K562 (cell line): Measurements from ENCODE around the gene SORCS1. TPM values are rescaled to one million over a fixed set of nuclear protein-coding genes. Genes with fewer than 3 reads are reported as not detected.

ENCODE experiments used
- ATAC-seq: fragments of 200-7000 bp; cut with Tn5 transposase; 3 replicates; pipeline ENCODE4 v1.9.1; 2020; ENCODE audit warnings: moderate library complexity
- BruUV-seq: library from RNA; stranded (reverse); fragments of 400-500 nt; replicated peaks from 2 replicates; lab custom pipeline; 2021; lab: Mats Ljungman, UMichigan
- CTCF ChIA-PET: fragments of 300-600 bp; formaldehyde crosslinking; extraction: SDS; loops from one replicate; lab custom pipeline; 2021; ENCODE audit warnings: low intra/inter-chr PET ratio; lab: Yijun Ruan, JAX
- POLR2A ChIA-PET: fragments of 300-600, 350-650 bp; sonication (Branson Sonifier 250); formaldehyde crosslinking; extraction: SDS; loops from one replicate; lab custom pipeline; 2021; ENCODE audit warnings: antibody characterized with exemption, inconsistent platforms; lab: Yijun Ruan, JAX
- DNase-seq, 4 experiments: peaks; one replicate each; pipeline versions ENCODE4 v3.0.0 to v3.0.0-alpha.2; 2011 to 2018; ENCODE audit warnings: low spot score in 3 of 4, mixed read lengths in 3 of 4; ENCODE audit errors: extremely low read depth in 1 of 4
- FAIRE-seq: peaks from 2 replicates; lab custom pipeline; 2011; peaks lifted over from hg19 to GRCh38; lab: Jason Lieb, UNC
- H2AFZ ChIP-seq: 2 replicates; pipeline ENCODE4 v1.6.0; 2011; ENCODE audit warnings: low read depth, low read length, control low read depth, inconsistent platforms
- H3K27ac ChIP-seq: fragments of 200-600 bp; 3 replicates; pipeline ENCODE4 v1.8.0; 2011; ENCODE audit warnings: low read depth, mild to moderate bottlenecking, control low read depth, inconsistent platforms, low read length, moderate library complexity, mixed read lengths; ENCODE audit errors: extremely low read depth
- H3K27me3 ChIP-seq, 2 experiments: fragments of 300-600 bp in 1 of 2; 2 replicates in 1 of 2; 3 replicates in 1 of 2; pipeline versions ENCODE4 v1.6.0 to v1.8.0; 2011; ENCODE audit warnings: inconsistent platforms in 2 of 2, low read length in 2 of 2, mild to moderate bottlenecking in 1 of 2, mixed read lengths in 1 of 2, moderate library complexity in 1 of 2; ENCODE audit not compliant: control insufficient read depth in 2 of 2, insufficient read depth in 2 of 2
- H3K36me3 ChIP-seq: fragments of 300-600 bp; 3 replicates; pipeline ENCODE4 v1.8.0; 2011; ENCODE audit warnings: mild to moderate bottlenecking, low read length, inconsistent platforms; ENCODE audit not compliant: control insufficient read depth, insufficient read depth
- H3K4me1 ChIP-seq, 2 experiments: fragments of 200-600 bp in 1 of 2; replicated peaks in 1 of 2; 2 replicates in 1 of 2; 3 replicates in 1 of 2; pipeline versions ENCODE4 v1.5.1 to v1.8.0; 2011; ENCODE audit warnings: inconsistent platforms in 2 of 2, low read length in 2 of 2, mild to moderate bottlenecking in 1 of 2, mixed read lengths in 1 of 2, moderate library complexity in 1 of 2; ENCODE audit not compliant: control insufficient read depth in 2 of 2, insufficient read depth in 2 of 2
- H3K4me2 ChIP-seq: 2 replicates; pipeline ENCODE4 v1.6.1; 2011; ENCODE audit warnings: low read length, control low read depth, inconsistent platforms, mixed read lengths; ENCODE audit not compliant: insufficient read depth
- H3K4me3 ChIP-seq: fragments of 200-600 bp; sonication (generic), shearing (Covaris generic); 2 replicates; pipeline ENCODE4 v1.5.1; 2016; ENCODE audit warnings: control low read depth, inconsistent platforms
- H3K79me2 ChIP-seq: fragments of 200-600 bp; 3 replicates; pipeline ENCODE4 v1.8.0; 2011; ENCODE audit warnings: low read length, inconsistent platforms; ENCODE audit not compliant: control insufficient read depth, insufficient read depth
- H3K9ac ChIP-seq, 2 experiments: 2 replicates each; pipeline versions ENCODE4 v1.6.0 to v1.6.1; 2011; ENCODE audit warnings: low read depth in 2 of 2, low read length in 2 of 2, control low read depth in 1 of 2, inconsistent platforms in 1 of 2, mild to moderate bottlenecking in 1 of 2, mixed read lengths in 1 of 2; ENCODE audit not compliant: insufficient read depth in 1 of 2
- H3K9me1 ChIP-seq: one replicate; pipeline ENCODE4 v1.6.0; 2011; ENCODE audit warnings: inconsistent platforms, mild to moderate bottlenecking, low read length, moderate library complexity; ENCODE audit not compliant: control insufficient read depth, insufficient read depth
- H3K9me3 ChIP-seq: replicated peaks from 2 replicates; pipeline ENCODE4 v1.5.1; 2011; ENCODE audit warnings: low read depth, low read length, inconsistent platforms; ENCODE audit not compliant: control insufficient read depth, insufficient read depth
- H4K20me1 ChIP-seq: replicated peaks from 2 replicates; pipeline ENCODE4 v1.6.1; 2011; ENCODE audit warnings: low read length, inconsistent platforms, mixed read lengths; ENCODE audit not compliant: control insufficient read depth, insufficient read depth
- ATF4 ChIP-seq: fragments of 450-650 bp; formaldehyde crosslinking; IDR thresholded peaks from 2 replicates; pipeline ENCODE4 v1.4.0; 2022; ENCODE audit warnings: mild to moderate bottlenecking, moderate library complexity
- BCLAF1 ChIP-seq, 2 experiments: fragments of 450-650 bp in 1 of 2; IDR thresholded peaks; 2 replicates each; pipeline ENCODE4 v1.6.1; 2011 to 2017; ENCODE audit warnings: low read depth in 2 of 2, antibody characterized with exemption in 1 of 2, borderline replicate concordance in 1 of 2, low read length in 1 of 2, mild to moderate bottlenecking in 1 of 2, mixed read lengths in 1 of 2; ENCODE audit not compliant: control insufficient read depth in 1 of 2
- CEBPG ChIP-seq, 3 experiments: fragments of 200-800 bp in 1 of 3; sonication (Bioruptor generic) in 1 of 3; sonication (generic) in 1 of 3; formaldehyde crosslinking in 1 of 3; IDR thresholded peaks in 2 of 3; conservative IDR thresholded peaks in 1 of 3; 2 replicates each; pipeline versions ENCODE4 v1.6.1 to v1.8.0; 2016 to 2022; ENCODE audit warnings: missing compliant biosample characterization in 2 of 3, missing genetic modification characterization in 2 of 3, mild to moderate bottlenecking in 1 of 3, missing genetic modification reagents in 1 of 3
- JUND ChIP-seq, 2 experiments: IDR thresholded peaks; 2 replicates in 1 of 2; 3 replicates in 1 of 2; pipeline ENCODE4 v1.6.1; 2011; ENCODE audit warnings: borderline replicate concordance in 2 of 2, low read depth in 2 of 2, low read length in 2 of 2, improper control_type of control experiment in 1 of 2, missing biosample characterization in 1 of 2, missing genetic modification characterization in 1 of 2, missing genetic modification reagents in 1 of 2
- MLX ChIP-seq, 2 experiments: fragments of 450-650 bp in 1 of 2; sonication (generic) in 1 of 2; formaldehyde crosslinking; conservative IDR thresholded peaks; 2 replicates each; pipeline versions ENCODE4 v1.4.0 to v1.8.1; 2020 to 2022; ENCODE audit warnings: mild to moderate bottlenecking in 1 of 2, missing genetic modification reagents in 1 of 2
- POLR2B ChIP-seq: fragments of 450-650 bp; IDR thresholded peaks from 2 replicates; pipeline ENCODE4 v1.6.1; 2018; ENCODE audit warnings: low read depth; ENCODE audit not compliant: partially characterized antibody
- SIN3A ChIP-seq, 2 experiments: fragments of 150-350 bp in 1 of 2; IDR thresholded peaks; 2 replicates each; pipeline ENCODE4 v1.6.1; 2011 to 2016; ENCODE audit warnings: borderline replicate concordance in 2 of 2, low read depth in 2 of 2, low read length in 2 of 2, mild to moderate bottlenecking in 2 of 2, moderate library complexity in 2 of 2; ENCODE audit not compliant: control insufficient read depth in 1 of 2
- U2AF1 ChIP-seq: fragments of 200-400 bp; formaldehyde crosslinking; optimal IDR thresholded peaks from 2 replicates; pipeline ENCODE3; 2017; ENCODE audit warnings: mild to moderate bottlenecking, low read depth, low read length, moderate library complexity
- in situ Hi-C: fragments of 300-500 bp; cut with MboI; formaldehyde crosslinking; loops from 4 replicates; pipeline ENCODE4 v1.15.0; 2018; ENCODE audit warnings: inconsistent platforms, mixed read lengths
- intact Hi-C: fragments of 100-400 bp; cut with micrococcal nuclease; formaldehyde crosslinking; loops from 2 replicates; pipeline ENCODE4 v1.14.2; 2022
- polyA plus RNA-seq, 8 experiments: library from polyadenylated mRNA; depleted of rRNA in 4 of 8; stranded (reverse) in 5 of 8; unstranded in 3 of 8; fragments of >200 nt; fragmentation: Nextera tagmentation in 2 of 8; fragmentation: Illumina TruSeq in 1 of 8; extraction: Ambion mirVana in 2 of 8; extraction: Trizol in 1 of 8; gene quantifications; 2 replicates each; pipeline versions ENCODE4 v1.2.1 to v1.2.3, GENCODE V29; 2011 to 2014; ENCODE audit warnings: inconsistent platforms in 1 of 8, missing spikeins in 1 of 8
- total RNA-seq, 7 experiments: library from RNA; depleted of rRNA in 6 of 7; stranded (reverse); fragments of >200 nt in 6 of 7; fragmentation: Illumina TruSeq in 2 of 7; extraction: Trizol in 2 of 7; gene quantifications; 2 replicates each; pipeline versions ENCODE4 v1.2.1 to v1.2.3, GENCODE V29; 2011 to 2021; ENCODE audit warnings: low replicate concordance in 1 of 7
- TF ChIP-seq, protein P1 (sequence below): sonication (generic); formaldehyde crosslinking; IDR thresholded peaks from 2 replicates; pipeline ENCODE4 v1.8.0; 2022; ENCODE audit warnings: mild to moderate bottlenecking, missing genetic modification reagents
- TF ChIP-seq, protein P2 (sequence below): fragments of 450-650 bp; IDR thresholded peaks from 2 replicates; pipeline ENCODE4 v1.6.1; 2017; ENCODE audit warnings: antibody characterized with exemption

Gene SORCS1
- total and polyA plus RNA-seq, 9 of the 15 experiments (the other 6 are each of a cell fraction or from before 2014, with no cell fraction given), result 1.5 to 3.9 (median 2.7) TPM

- Histone ChIP-seq H4K20me1 (no peaks in the 10 kb centered on the region), H3K9me3 (no peaks in the 10 kb centered on the region), H3K4me3 (no peak overlapping the region), H3K9me1 (no peaks in the 10 kb centered on the region), H2AFZ (no peak overlapping the region), H3K9ac (no peak overlapping the region), H3K79me2 (no peaks in the 10 kb centered on the region), H3K4me1 (no peaks in the 10 kb centered on the region), H3K27ac (no peak overlapping the region), H3K4me2 (no peak overlapping the region), H3K36me3 (no peaks in the 10 kb centered on the region), H3K27me3 (no peaks in the 10 kb centered on the region)
- ATAC-seq, result no peak
- BruUV-seq, result no TSS peak
- intact Hi-C loops, result no loop called here
- ChIA-PET POLR2A (no interaction called here), CTCF (no interaction called here)
- no peak for FAIRE-seq
- no peak for DNase-seq
- in situ Hi-C loops, result no loop called here
- TF ChIP-seq, protein P1, sequence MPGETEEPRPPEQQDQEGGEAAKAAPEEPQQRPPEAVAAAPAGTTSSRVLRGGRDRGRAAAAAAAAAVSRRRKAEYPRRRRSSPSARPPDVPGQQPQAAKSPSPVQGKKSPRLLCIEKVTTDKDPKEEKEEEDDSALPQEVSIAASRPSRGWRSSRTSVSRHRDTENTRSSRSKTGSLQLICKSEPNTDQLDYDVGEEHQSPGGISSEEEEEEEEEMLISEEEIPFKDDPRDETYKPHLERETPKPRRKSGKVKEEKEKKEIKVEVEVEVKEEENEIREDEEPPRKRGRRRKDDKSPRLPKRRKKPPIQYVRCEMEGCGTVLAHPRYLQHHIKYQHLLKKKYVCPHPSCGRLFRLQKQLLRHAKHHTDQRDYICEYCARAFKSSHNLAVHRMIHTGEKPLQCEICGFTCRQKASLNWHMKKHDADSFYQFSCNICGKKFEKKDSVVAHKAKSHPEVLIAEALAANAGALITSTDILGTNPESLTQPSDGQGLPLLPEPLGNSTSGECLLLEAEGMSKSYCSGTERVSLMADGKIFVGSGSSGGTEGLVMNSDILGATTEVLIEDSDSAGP (CRISPR knock-in tag), result no peak
- TF ChIP-seq JUND (IDR thresholded peaks at IDR 0.05; ENCODE audit: borderline replicate concordance, low read depth, low read length) (no peak), JUND (tag; IDR thresholded peaks at IDR 0.05; ENCODE audit: borderline replicate concordance, low read depth, low read length) (no peak), POLR2B (no peak), BCLAF1 (IDR thresholded peaks at IDR 0.05; ENCODE audit: borderline replicate concordance in 1 of 2, control insufficient read depth in 1 of 2, low read depth in 2 of 2, low read length in 1 of 2) (no peak), SIN3A (IDR thresholded peaks at IDR 0.05; ENCODE audit: borderline replicate concordance in 2 of 2, control insufficient read depth in 1 of 2, low read depth in 2 of 2, low read length in 2 of 2) (no peak), CEBPG (CRISPR knock-in tag; IDR thresholded peaks at IDR 0.05) (no peak), CEBPG (tag; conservative IDR thresholded peaks at IDR 0.05 in 1 of 2, IDR thresholded peaks at IDR 0.05 in 1 of 2) (no peak), ATF4 (CRISPR knock-in tag) (no peak), MLX (CRISPR knock-in tag; conservative IDR thresholded peaks at IDR 0.05) (no peak), U2AF1 (no peak)
- TF ChIP-seq, protein P2, sequence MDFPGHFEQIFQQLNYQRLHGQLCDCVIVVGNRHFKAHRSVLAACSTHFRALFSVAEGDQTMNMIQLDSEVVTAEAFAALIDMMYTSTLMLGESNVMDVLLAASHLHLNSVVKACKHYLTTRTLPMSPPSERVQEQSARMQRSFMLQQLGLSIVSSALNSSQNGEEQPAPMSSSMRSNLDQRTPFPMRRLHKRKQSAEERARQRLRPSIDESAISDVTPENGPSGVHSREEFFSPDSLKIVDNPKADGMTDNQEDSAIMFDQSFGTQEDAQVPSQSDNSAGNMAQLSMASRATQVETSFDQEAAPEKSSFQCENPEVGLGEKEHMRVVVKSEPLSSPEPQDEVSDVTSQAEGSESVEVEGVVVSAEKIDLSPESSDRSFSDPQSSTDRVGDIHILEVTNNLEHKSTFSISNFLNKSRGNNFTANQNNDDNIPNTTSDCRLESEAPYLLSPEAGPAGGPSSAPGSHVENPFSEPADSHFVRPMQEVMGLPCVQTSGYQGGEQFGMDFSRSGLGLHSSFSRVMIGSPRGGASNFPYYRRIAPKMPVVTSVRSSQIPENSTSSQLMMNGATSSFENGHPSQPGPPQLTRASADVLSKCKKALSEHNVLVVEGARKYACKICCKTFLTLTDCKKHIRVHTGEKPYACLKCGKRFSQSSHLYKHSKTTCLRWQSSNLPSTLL, result no peak
Observed at GRCh38 chr10:106637873-106638272, 526.6 kb downstream of the SORCS1 start.
